Measurements from ENCODE around the gene ZNF175.
"Not testable (repeated sequence)": the region's sequence is repeated elsewhere in the genome, so short reads cannot be mapped to it uniquely, and the experiment has no call there.

ZNF175 gene

DNA sequence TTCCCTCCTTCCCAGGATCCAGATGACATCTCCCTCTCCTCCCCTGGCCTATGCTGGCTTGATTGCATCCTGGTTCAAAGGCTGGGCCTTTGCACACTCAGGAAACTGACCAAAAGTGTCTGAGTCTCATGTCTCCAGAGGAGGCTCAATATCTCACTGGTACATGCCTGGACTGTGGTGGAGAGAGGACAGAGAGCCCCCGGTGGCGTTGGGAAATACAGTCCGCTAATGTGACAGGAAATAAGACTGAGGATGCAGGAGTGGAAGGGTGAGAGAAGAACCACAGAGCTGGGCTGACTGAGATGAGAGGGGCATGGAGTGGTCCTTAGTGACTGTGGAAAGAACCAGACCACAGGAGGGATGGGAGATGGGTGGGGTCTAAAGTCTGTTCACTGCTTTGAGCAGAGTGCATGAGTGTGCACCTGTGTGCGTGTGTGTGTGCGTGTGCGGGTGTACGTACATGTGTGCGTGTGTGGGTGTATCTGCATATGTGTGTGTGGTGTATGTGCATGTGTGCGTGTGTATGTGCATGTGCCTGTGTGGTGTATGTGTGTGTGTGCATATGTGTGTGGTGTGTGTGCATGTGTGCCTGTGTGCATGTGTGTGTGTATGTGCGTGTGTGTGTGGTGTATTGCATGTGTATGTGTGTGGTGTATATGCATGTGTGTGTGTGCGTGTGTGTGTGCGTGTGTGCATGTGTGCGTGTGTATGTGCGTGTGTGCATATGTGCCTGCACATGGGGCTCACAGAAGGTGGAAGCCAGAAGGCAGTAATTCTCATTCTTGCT is 57.3 kb downstream of the ZNF175 start:
- DNase-seq (ENCODE audit: low read depth in 2 of 2): no peak

- not testable (repeated sequence) for DNase-seq (ENCODE audit: low read depth in 2 of 2)
These were observed 59.2 kb downstream of the ZNF175 start, which contains the start of gene SIGLEC5 for GRCh38 chr19:51630315-51630714. Gene SIGLEC5 (minus strand): TSS chr19:51630401. CDS start chr19:51630335, 66 bp downstream.

- no peak for DNase-seq (ENCODE audit: low read depth in 2 of 2)
These were observed 61.0 kb downstream of the ZNF175 start for GRCh38 chr19:51632126-51632525.

DNA sequence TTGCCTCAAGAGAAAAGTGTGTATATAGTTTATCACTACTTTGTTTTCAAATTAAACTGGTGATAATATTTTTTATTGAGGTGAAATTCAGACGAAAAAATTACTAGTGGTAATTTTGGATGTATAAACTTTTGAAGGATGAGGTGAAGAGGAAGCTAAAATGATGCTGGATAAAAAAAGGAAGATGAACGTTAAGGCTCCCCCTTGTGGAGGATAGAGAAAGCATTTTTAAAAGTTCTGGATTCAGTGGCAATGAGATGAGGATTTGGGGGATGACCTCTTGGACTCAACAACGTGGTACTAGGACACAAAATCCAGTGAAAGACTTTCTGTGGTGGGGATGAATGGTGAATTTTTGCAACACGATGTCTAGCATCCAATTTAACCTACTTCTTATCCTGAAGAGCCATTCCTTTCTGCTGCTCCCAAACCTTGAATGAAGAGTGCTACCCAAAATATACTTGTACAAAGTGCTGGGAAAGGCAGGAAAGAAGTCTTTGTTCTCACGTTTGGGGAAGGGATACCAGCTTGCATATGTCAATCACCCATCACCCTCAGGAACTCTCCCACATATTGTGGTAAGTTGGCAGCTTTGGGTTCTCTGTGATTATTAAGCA is 66.4 kb downstream of the ZNF175 start:
- DNase-seq (ENCODE audit: low read depth in 2 of 2): no peak

GRCh38 chr19:51639916-51640315 is 68.8 kb downstream of the ZNF175 start:
- no peak for DNase-seq (ENCODE audit: low read depth in 2 of 2)

DNA sequence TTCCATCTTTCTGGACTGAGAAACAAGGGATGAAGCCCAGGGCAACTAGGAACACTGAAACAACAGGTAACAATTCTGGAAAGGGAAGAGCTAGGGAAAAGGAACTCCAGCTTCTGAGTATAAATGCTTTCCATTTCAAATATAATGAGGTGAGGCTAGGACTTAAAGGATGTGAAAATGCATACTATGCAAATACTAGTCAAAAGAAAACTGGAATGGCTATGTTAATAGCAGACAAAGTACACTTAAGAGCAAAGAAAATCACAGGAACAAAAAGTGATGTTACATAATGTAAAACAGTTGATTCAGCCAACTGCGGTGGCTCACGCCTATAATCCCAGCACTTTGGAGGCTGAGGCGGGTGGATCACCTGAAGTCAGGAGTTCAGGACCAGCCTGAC is 69.3 kb downstream of the ZNF175 start:
- no peak for DNase-seq (ENCODE audit: low read depth in 2 of 2)

DNA sequence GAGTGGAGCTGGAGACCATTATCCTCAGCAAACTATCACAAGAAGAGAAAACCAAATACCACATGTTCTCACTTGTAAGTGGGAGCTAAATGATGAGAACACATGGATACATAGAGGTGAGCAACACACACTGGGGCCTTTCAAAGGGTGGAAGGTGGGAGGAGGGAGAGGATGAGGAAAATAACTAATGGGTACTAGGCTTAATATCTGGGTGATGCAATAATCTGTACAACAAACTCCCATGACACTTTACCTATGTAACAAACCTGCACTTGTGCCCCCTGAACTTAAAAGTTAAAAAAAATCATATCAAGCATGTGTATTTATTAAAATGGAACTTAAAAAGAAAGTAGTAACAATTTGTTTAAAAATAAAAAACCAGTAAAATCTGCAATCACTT is 70.6 kb downstream of the ZNF175 start:
- DNase-seq (ENCODE audit: low read depth in 2 of 2): no peak
